GM19025 (cell line): ENCODE data around the gene MRRF.

Experiments used
- ATAC-seq: cut with Tn5 transposase; IDR thresholded peaks from one replicate; pipeline ENCODE4 v1.9.1; 2021; ENCODE audit warnings: mild to moderate bottlenecking, low read depth, moderate library complexity; ENCODE audit not compliant: unreplicated experiment

The MRRF gene

GRCh38 chr9:122376796-122377195 is 112.1 kb downstream of the MRRF start:
- ATAC-seq = no peak

- no peak for ATAC-seq
These were observed 112.8 kb downstream of the MRRF start for GRCh38 chr9:122377241-122378164.

DNA sequence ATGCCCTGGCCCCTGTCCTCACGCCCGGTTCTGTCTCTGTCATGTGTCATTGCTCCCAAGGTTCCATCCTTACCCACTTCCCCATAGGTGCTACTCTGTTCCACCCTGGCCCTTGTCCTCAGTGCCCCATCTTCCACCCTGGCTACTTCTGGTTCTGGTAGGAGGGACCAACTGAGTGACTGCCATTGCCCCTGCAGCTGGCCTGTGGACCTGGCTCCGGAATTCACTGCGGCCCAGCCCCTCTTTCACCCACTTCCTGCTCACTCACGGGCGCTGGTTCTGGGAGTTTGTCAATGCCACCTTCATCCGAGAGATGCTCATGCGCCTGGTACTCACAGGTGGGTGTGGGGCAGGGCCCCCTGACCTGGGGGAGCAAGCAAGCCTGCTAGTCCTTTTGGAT is 113.6 kb downstream of the MRRF start:
- no peak for ATAC-seq

GRCh38 chr9:122379340-122379739 is 114.7 kb downstream of the MRRF start:
- ATAC-seq = no peak

DNA sequence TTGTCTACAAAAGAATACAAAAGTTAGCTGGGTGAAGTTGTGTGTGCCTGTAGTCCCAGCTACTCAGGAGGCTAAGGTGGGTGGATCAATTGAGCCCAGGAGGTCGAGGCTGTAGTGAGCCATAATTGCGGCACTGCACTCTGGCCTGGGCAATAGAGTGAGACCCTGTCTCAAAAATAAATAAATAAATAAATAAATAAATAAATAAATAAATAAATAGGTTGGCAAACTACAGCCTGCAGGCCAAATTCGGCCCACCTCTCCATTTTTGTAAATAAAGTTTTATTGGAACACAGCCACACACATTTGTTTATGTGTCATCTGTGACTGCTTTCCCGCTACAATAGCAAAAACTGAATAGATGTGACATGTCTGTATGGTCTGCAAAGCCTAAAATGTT is 115.6 kb downstream of the MRRF start:
- ATAC-seq = no peak
